Left lung (tissue), 10 donors: Measurements from ENCODE around the gene PTAFR. TPM values are rescaled to one million over a fixed set of nuclear protein-coding genes. Genes with fewer than 3 reads are reported as not detected.

Experiments
- ATAC-seq: fragments of 200-7000 bp; cut with Tn5 transposase; one replicate; pipeline ENCODE4 v1.9.1; 2020; ENCODE audit warnings: moderate library complexity
- DNase-seq, 4 donors: peaks; one replicate each; pipeline ENCODE4 v3.0.0-alpha.2; 2013 to 2020
- H3K27ac ChIP-seq, 2 donors: fragments of 200-600 bp; sonication (generic) in 1 of 2; one replicate each; pipeline versions ENCODE4 v1.5.0 to v1.8.0; 2020 to 2021
- H3K27me3 ChIP-seq, 2 donors: fragments of 200-600 bp; sonication (generic) in 1 of 2; one replicate each; pipeline versions ENCODE4 v1.5.0 to v1.8.0; 2020 to 2021
- H3K36me3 ChIP-seq, 2 donors: fragments of 200-600 bp; sonication (generic) in 1 of 2; one replicate each; pipeline versions ENCODE4 v1.5.0 to v1.8.0; 2020 to 2021
- H3K4me1 ChIP-seq, 2 donors: fragments of 200-600 bp; one replicate each; pipeline ENCODE4 v1.8.0; 2021
- H3K4me3 ChIP-seq, 2 donors: fragments of 200-600 bp; sonication (generic) in 1 of 2; one replicate each; pipeline versions ENCODE4 v1.5.0 to v1.8.0; 2020 to 2021; ENCODE audit warnings: mild to moderate bottlenecking in 1 of 2
- H3K9me3 ChIP-seq, 2 donors: fragments of 200-600 bp; sonication (generic) in 1 of 2; one replicate each; pipeline versions ENCODE4 v1.5.0 to v1.8.0; 2020 to 2021
- intact Hi-C, 2 donors: fragments of 100-400 bp; cut with DNase I; formaldehyde crosslinking; loops; one replicate each; pipeline versions ENCODE4 v1.11.2 to v1.14.2; 2022
- polyA plus RNA-seq, 6 donors: library from polyadenylated mRNA; unstranded; fragments of 120-200 nt; gene quantifications; one replicate each; pipeline ENCODE4 v1.2.1, GENCODE V29; 2013; ENCODE audit not compliant: insufficient read length in 6 of 6
- total RNA-seq, 2 donors: library from RNA; stranded (reverse); fragmentation: NEBNext Ultra II Directional; extraction: Animal tissue kit (Norgen Biotek cat#: 25700); gene quantifications; one replicate each; pipeline ENCODE4 v1.2.1, GENCODE V29; 2021
- TF ChIP-seq, protein P1 (sequence below), 2 donors: fragments of 200-600 bp; sonication (generic) in 1 of 2; IDR thresholded peaks; one replicate each; pipeline versions ENCODE4 v1.5.0 to v1.8.0; 2021; ENCODE audit warnings: antibody characterized with exemption in 2 of 2
- donor health status: DM: no; HTN: yes; CAD: no.
- donor health status: DM: no; HTN: no; CAD: no.

The PTAFR gene
- total and polyA plus RNA-seq, 8 donors = 2.4 to 59.7 (median 2.7) TPM

GRCh38 chr1:28205243-28205642 is 28.8 kb upstream of the PTAFR start:
- H3K27ac ChIP-seq = no peak overlapping the region
- ATAC-seq (no peak), DNase-seq (no peak)
- intact Hi-C loops = loop anchor here in 1 of 2 donors (5.0 kb wide), 1 partner anchor 113 kb away; no protein-coding TSS in a partner anchor
- TF ChIP-seq, protein P1, sequence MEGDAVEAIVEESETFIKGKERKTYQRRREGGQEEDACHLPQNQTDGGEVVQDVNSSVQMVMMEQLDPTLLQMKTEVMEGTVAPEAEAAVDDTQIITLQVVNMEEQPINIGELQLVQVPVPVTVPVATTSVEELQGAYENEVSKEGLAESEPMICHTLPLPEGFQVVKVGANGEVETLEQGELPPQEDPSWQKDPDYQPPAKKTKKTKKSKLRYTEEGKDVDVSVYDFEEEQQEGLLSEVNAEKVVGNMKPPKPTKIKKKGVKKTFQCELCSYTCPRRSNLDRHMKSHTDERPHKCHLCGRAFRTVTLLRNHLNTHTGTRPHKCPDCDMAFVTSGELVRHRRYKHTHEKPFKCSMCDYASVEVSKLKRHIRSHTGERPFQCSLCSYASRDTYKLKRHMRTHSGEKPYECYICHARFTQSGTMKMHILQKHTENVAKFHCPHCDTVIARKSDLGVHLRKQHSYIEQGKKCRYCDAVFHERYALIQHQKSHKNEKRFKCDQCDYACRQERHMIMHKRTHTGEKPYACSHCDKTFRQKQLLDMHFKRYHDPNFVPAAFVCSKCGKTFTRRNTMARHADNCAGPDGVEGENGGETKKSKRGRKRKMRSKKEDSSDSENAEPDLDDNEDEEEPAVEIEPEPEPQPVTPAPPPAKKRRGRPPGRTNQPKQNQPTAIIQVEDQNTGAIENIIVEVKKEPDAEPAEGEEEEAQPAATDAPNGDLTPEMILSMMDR (IDR thresholded peaks at IDR 0.05) = no peak
- peaks cover 6 to 100% of the 10 kb centered on the region in 2 donors for H3K36me3 ChIP-seq
- peaks cover 0 to 11% of the 10 kb centered on the region in 2 donors for H3K4me1 ChIP-seq
- no peaks in the 10 kb centered on the region for H3K27me3 ChIP-seq
- no peaks in the 10 kb centered on the region for H3K9me3 ChIP-seq
- no peak overlapping the region for H3K4me3 ChIP-seq

DNA sequence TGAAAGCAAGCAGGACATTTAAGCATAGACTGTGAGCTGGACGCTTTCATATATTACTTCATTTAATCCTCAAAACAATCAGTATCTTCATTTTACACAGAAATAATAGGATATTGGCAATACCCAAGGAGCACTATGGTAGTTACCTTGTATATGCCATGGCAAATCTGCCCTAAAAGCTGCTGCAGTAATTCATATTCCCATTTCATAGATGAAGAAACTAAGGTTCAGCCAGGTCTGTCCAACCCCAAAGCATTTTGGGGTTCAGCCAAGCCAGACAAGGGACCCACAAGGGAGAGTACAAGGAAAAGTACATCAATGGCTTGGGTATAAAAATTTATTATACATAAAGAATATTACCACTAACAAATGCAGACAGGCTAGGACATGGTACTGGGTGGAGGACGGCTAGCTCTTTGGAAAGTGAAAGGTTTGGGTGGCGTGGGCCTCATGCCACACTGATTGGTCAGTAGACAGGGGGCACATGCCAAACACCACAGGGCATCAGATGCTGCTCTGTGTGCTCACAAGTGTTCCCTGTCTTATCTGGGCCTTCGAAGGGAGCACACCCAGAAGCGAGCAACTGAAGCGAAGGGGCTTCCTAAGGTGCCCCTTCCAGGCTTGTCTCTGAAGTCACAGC is 23.9 kb upstream of the PTAFR start:
- H3K36me3 ChIP-seq = peaks cover 6 to 80% of the 10 kb centered on the region in 2 donors
- H3K27ac ChIP-seq = peak overlapping the region in 1 of 2 donors; percentile 29
- intact Hi-C loops = no loop called here
- peaks cover 0 to 19% of the 10 kb centered on the region in 2 donors for H3K4me1 ChIP-seq
- H3K27me3 ChIP-seq = no peaks in the 10 kb centered on the region
- DNase-seq (no peak), ATAC-seq (no peak)
- no peaks in the 10 kb centered on the region for H3K9me3 ChIP-seq
- TF ChIP-seq, protein P1 (IDR thresholded peaks at IDR 0.05) = no peak
- no peak overlapping the region for H3K4me3 ChIP-seq

DNA sequence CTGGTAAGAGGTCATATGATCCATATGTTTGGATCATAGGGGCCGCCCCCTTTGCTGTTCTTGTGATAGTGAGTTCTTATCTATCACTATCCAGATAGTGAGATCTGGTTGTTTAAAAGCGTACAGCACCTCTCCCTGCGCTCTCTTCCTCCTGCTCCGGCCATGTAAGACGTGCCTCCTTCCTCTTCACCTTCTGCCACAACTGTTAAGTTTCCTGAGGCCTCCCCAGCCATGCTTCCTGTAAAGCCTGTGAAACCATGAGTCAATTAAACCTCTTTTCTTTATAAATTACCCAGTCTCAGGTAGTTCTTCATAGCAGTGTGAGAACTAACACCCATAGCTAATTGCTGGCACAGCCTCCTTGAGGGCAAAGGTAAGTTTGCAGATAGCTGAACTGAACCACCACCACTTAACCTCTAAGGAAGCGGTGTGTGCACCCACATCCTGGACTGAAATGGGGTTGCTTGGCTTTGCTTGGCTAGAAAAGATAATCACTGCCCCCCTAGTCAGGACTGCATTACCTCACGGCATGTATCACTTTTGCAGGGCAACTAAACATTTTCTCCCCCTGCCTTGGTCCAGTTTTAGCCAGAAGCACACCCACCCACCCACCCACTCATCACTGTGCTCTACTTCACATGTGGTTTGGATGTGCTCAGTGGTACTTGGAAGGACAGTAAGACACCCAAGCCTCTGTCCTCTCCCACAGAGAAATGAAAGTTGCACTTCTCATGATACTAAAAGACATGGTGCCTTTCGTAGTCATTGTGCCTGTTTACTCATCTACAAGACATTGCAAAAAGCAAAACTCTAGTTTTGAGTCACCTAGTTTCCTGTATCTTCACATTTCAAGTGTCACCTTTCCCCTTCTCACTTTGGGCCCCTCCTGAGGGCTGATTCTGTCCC is 23.1 kb upstream of the PTAFR start:
- DNase-seq = no peak
- Histone ChIP-seq H3K4me1 (peaks cover 0 to 19% of the 10 kb centered on the region in 2 donors), H3K27ac (peak overlapping the region in 1 of 2 donors; percentile 29), H3K36me3 (peaks cover 6 to 72% of the 10 kb centered on the region in 2 donors), H3K9me3 (no peaks in the 10 kb centered on the region), H3K27me3 (no peaks in the 10 kb centered on the region), H3K4me3 (no peak overlapping the region)
- ATAC-seq = peak; percentile 15
- TF ChIP-seq, protein P1 (IDR thresholded peaks at IDR 0.05) = no peak
- intact Hi-C loops = no loop called here

DNA sequence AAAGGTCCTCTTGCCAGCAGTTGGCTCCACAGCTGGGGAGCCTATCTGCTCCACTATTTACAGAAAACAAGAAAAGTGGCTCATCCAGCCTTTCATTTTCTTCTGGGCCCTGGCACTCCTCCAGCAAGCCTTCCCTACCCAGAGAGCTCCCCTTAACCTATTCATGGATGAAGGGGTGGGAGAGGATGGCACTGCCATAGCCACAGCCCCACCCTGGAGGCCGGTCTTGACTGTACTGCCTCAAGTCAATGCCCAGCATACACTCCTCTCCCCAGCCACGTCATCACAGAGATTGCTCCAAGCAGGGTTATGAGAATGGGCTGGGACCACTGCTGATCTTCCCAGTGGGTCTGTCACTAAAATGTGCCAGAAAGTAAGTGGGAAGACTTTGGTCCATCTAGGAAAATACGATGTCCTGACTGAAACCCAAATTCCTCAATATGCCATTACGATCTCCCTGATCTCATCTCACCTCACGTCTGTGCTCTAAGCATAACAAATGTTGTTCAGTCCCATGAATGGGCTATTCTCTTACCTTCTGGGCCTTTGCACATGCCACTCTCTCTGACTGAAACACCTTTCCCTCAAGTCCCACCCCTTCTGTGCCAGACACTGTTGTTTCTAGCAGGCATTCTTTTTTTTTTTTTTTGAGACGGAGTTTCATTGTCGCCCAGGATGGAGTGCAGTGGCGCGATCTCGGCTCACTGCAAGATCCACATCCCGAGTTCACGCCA is 21.4 kb upstream of the PTAFR start:
- TF ChIP-seq, protein P1 (IDR thresholded peaks at IDR 0.05) = no peak
- intact Hi-C loops = no loop called here
- no peak overlapping the region for H3K4me3 ChIP-seq
- H3K9me3 ChIP-seq = no peaks in the 10 kb centered on the region
- peaks cover under 1 to 55% of the 10 kb centered on the region in 2 donors for H3K36me3 ChIP-seq
- ATAC-seq (no peak), DNase-seq (no peak)
- no peaks in the 10 kb centered on the region for H3K27me3 ChIP-seq
- peaks cover 0 to 19% of the 10 kb centered on the region in 2 donors for H3K4me1 ChIP-seq
- H3K27ac ChIP-seq = no peak overlapping the region
